Measurements from ENCODE around the gene TTC16.

Gene TTC16

GRCh38 chr9:127715470-127716337 is at the start of gene TTC16, which contains the start of gene PTRH1:
TTC16 (plus strand) TSS chr9:127716079; CDS start chr9:127716146, 67 bp downstream.
PTRH1 (minus strand) TSS chr9:127715663; CDS start chr9:127715639, 24 bp downstream.
- peak; percentile 96 for DNase-seq

- DNase-seq, result no peak
Measured at GRCh38 chr9:127667127-127667844, 48.6 kb upstream of the TTC16 start.

GRCh38 chr9:127667906-127668305 is 48.0 kb upstream of the TTC16 start:
- no peak for DNase-seq

GRCh38 chr9:127673234-127673633 is 42.6 kb upstream of the TTC16 start:
- DNase-seq, result no peak

GRCh38 chr9:127676638-127677037 is 39.2 kb upstream of the TTC16 start:
- no peak for DNase-seq

GRCh38 chr9:127679506-127679905 is 36.4 kb upstream of the TTC16 start:
- DNase-seq, result no peak

GRCh38 chr9:127680226-127680625 is 35.7 kb upstream of the TTC16 start:
- DNase-seq, result no peak

- DNase-seq, result no peak
Measured at GRCh38 chr9:127680846-127681245, 35.0 kb upstream of the TTC16 start.

GRCh38 chr9:127682351-127683136 is 33.3 kb upstream of the TTC16 start:
- no peak for DNase-seq

GRCh38 chr9:127683723-127684122 is 32.2 kb upstream of the TTC16 start:
- no peak for DNase-seq

GRCh38 chr9:127684576-127684975 is 31.3 kb upstream of the TTC16 start:
- DNase-seq, result no peak

- no peak for DNase-seq
Measured at GRCh38 chr9:127686461-127687393, 29.2 kb upstream of the TTC16 start.

GRCh38 chr9:127689329-127690000 is 26.4 kb upstream of the TTC16 start:
- DNase-seq, result no peak

- no peak for DNase-seq
Measured at GRCh38 chr9:127690735-127691134, 25.1 kb upstream of the TTC16 start.

- DNase-seq, result no peak
Measured at GRCh38 chr9:127692071-127692470, 23.8 kb upstream of the TTC16 start.

- no peak for DNase-seq
Measured at GRCh38 chr9:127693143-127693542, 22.7 kb upstream of the TTC16 start.

- no peak for DNase-seq
Measured at GRCh38 chr9:127693697-127694096, 22.2 kb upstream of the TTC16 start.

GRCh38 chr9:127694890-127695720 is 20.8 kb upstream of the TTC16 start:
- DNase-seq, result no peak

- DNase-seq, result no peak
Measured at GRCh38 chr9:127697575-127697974, 18.3 kb upstream of the TTC16 start.

GRCh38 chr9:127698386-127698785 is 17.5 kb upstream of the TTC16 start:
- no peak for DNase-seq

All from OCI-M1 (cell line).